KG1 (cell line): ENCODE results near the gene ERICH2.
"Not testable (repeated sequence)": the region's sequence is repeated elsewhere in the genome, so short reads cannot be mapped to it uniquely, and the experiment has no call there.

Source experiments
- DNase-seq: peaks from one replicate; lab custom pipeline; 2025; lab: John Stamatoyannopoulos, UW

The ERICH2 gene

GRCh38 chr2:170770008-170770605, at the start of gene ERICH2:
ERICH2 (plus strand) TSS chr2:170770378; CDS start chr2:170770682, 304 bp downstream.
- no peak for DNase-seq

- DNase-seq: no peak
These were observed 48.5 kb upstream of the ERICH2 start for GRCh38 chr2:170721678-170722077.

GRCh38 chr2:170722301-170722700, 47.9 kb upstream of the ERICH2 start:
- no peak for DNase-seq

- DNase-seq: no peak
These were observed 46.7 kb upstream of the ERICH2 start for GRCh38 chr2:170723446-170723958.

- DNase-seq: no peak
These were observed 36.2 kb upstream of the ERICH2 start for GRCh38 chr2:170733798-170734600.

- DNase-seq: not testable (repeated sequence)
These were observed 35.6 kb upstream of the ERICH2 start for GRCh38 chr2:170734601-170735000.

GRCh38 chr2:170736628-170737027, 33.5 kb upstream of the ERICH2 start:
- DNase-seq: no peak

- no peak for DNase-seq
These were observed 32.8 kb upstream of the ERICH2 start for GRCh38 chr2:170737406-170737805.

- no peak for DNase-seq
These were observed 32.4 kb upstream of the ERICH2 start for GRCh38 chr2:170737821-170738220.

GRCh38 chr2:170739048-170739447, 31.1 kb upstream of the ERICH2 start:
- DNase-seq: no peak

GRCh38 chr2:170739507-170740046, 30.6 kb upstream of the ERICH2 start:
- DNase-seq: no peak

GRCh38 chr2:170740660-170741059, 29.5 kb upstream of the ERICH2 start:
- no peak for DNase-seq

- no peak for DNase-seq
These were observed 28.2 kb upstream of the ERICH2 start for GRCh38 chr2:170742000-170742399.

- DNase-seq: no peak
These were observed 27.2 kb upstream of the ERICH2 start for GRCh38 chr2:170742896-170743529.

GRCh38 chr2:170743530-170744239, 26.5 kb upstream of the ERICH2 start:
- no peak for DNase-seq

- DNase-seq: no peak
These were observed 25.8 kb upstream of the ERICH2 start for GRCh38 chr2:170744248-170745002.

GRCh38 chr2:170745305-170745704, 24.9 kb upstream of the ERICH2 start:
- DNase-seq: peak; percentile 3

GRCh38 chr2:170747921-170748320, 22.3 kb upstream of the ERICH2 start:
- no peak for DNase-seq

- not testable (repeated sequence) for DNase-seq
These were observed 18.6 kb upstream of the ERICH2 start for GRCh38 chr2:170751555-170751954.

- DNase-seq: no peak
These were observed 8.6 kb upstream of the ERICH2 start for GRCh38 chr2:170761572-170761971.

GRCh38 chr2:170762760-170763159, 7.4 kb upstream of the ERICH2 start:
- DNase-seq: no peak
